Thymus (tissue), 11 donors: ENCODE results near the gene CMKLR1. TPM values are rescaled to one million over a fixed set of nuclear protein-coding genes. Genes with fewer than 3 reads are reported as not detected.

Experiments used
- DNase-seq, 9 donors: peaks; one replicate each; pipeline ENCODE4 v3.0.0-alpha.2; 2013; ENCODE audit warnings: low spot score in 9 of 9, low read depth in 6 of 9, missing footprints in 1 of 9
- H3K27ac ChIP-seq, 2 donors: one replicate each; pipeline ENCODE4 v1.5.1; 2013; ENCODE audit warnings: control low read depth in 1 of 2, low read depth in 1 of 2, low read length in 1 of 2, mild to moderate bottlenecking in 1 of 2, moderate library complexity in 1 of 2
- H3K27me3 ChIP-seq, 2 donors: one replicate each; pipeline ENCODE4 v1.5.1; 2013; ENCODE audit warnings: low read length in 1 of 2; ENCODE audit not compliant: control insufficient read depth in 2 of 2, insufficient read depth in 1 of 2
- H3K36me3 ChIP-seq, 2 donors: one replicate each; pipeline ENCODE4 v1.5.1; 2013; ENCODE audit warnings: low read length in 1 of 2, mild to moderate bottlenecking in 1 of 2, moderate library complexity in 1 of 2; ENCODE audit not compliant: control insufficient read depth in 2 of 2, insufficient read depth in 2 of 2
- H3K4me1 ChIP-seq, 2 donors: one replicate each; pipeline ENCODE4 v1.5.1; 2013; ENCODE audit warnings: low read length in 2 of 2; ENCODE audit not compliant: control insufficient read depth in 2 of 2, insufficient read depth in 2 of 2
- H3K4me3 ChIP-seq, 2 donors: one replicate each; pipeline ENCODE4 v1.5.1; 2013; ENCODE audit warnings: low read length in 2 of 2, control low read depth in 1 of 2, mild to moderate bottlenecking in 1 of 2
- H3K9me3 ChIP-seq, 2 donors: one replicate each; pipeline ENCODE4 v1.5.1; 2013; ENCODE audit warnings: low read length in 1 of 2, mild to moderate bottlenecking in 1 of 2; ENCODE audit not compliant: control insufficient read depth in 2 of 2, insufficient read depth in 1 of 2
- WGBS: extraction: QIAGEN DNeasy Blood & Tissue Kit; methylation state at CpG from one replicate; pipeline ENCODE4 v1.1.7; 2013; 5-methylcytosine and 5-hydroxymethylcytosine counted together
- polyA plus RNA-seq: library from polyadenylated mRNA; stranded (reverse); fragments of 200-250 nt; gene quantifications from one replicate; pipeline ENCODE4 v1.2.3, GENCODE V29; 2013
- total RNA-seq: library from RNA; stranded (reverse); fragments of 120-200 nt; gene quantifications from one replicate; pipeline ENCODE4 v1.2.4, GENCODE V29; 2013
- donor health status: healthy.

CMKLR1 gene
- total and polyA plus RNA-seq, 2 donors, result 4.4 to 4.5 TPM

DNA sequence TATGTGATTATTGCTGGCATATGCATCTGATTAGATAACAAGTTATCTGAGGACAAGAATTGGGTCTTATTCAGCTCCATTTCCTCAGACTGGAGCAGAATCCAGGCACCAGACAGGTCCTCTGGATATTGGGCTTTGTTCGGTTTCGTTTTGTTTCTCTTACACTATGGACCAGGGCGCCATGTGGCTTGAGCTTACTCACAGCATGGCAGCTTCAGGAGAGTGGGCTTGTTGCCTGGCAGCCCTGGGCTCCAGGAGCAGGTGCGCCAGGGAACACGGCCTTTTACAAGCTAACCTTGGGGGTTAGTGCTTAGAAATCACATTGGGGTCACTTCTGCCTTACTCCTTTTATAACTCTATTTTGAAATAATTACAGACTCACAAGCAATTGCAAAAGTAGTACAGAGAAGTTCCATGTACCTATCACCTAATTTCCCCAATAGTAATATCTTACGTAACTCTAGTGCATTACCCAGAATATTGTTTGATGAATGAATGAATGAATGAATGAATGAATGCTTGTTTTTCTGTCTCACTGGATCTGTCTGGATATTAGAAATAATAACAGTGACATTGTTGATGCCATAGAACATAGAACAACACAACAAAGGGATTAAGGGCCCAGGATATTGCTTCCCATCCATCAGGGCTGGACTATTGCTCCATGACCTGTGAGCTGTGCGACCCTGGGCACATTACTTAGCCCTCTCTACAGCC, 39.0 kb downstream of the CMKLR1 start:
- H3K4me1 ChIP-seq, result no peaks in the 10 kb centered on the region
- H3K9me3 ChIP-seq, result no peaks in the 10 kb centered on the region
- H3K27ac ChIP-seq, result no peak overlapping the region
- DNase-seq, result no peak
- H3K4me3 ChIP-seq, result no peak overlapping the region
- H3K27me3 ChIP-seq, result no peaks in the 10 kb centered on the region
- no peaks in the 10 kb centered on the region for H3K36me3 ChIP-seq
- WGBS, result 98% methylated on average over 7 of the region's 7 CpGs

DNA sequence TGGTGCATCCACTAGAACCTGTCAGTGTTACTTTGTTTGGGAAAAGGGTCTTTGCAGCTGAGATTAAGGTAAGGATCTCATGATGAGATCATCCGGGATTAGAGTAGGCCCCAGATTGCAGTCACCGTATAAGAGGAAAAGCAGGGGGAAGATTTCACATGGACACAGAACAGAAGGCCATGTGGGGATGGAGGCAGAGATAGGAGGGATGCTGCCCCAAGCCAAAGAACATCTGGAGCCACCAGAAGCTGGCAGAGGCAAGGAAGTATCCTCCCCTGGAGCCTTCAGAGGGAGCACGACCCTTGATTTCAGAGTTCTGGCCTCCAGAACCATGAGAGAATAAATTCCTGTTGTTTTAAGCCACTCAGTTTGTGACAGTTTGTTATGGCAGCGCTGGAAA, 39.6 kb downstream of the CMKLR1 start:
- H3K36me3 ChIP-seq, result no peaks in the 10 kb centered on the region
- H3K27ac ChIP-seq, result no peak overlapping the region
- no peak overlapping the region for H3K4me3 ChIP-seq
- no peak for DNase-seq
- 94% methylated on average over 4 of the region's 4 CpGs for WGBS
- H3K27me3 ChIP-seq, result no peaks in the 10 kb centered on the region
- no peaks in the 10 kb centered on the region for H3K9me3 ChIP-seq
- H3K4me1 ChIP-seq, result no peaks in the 10 kb centered on the region

DNA sequence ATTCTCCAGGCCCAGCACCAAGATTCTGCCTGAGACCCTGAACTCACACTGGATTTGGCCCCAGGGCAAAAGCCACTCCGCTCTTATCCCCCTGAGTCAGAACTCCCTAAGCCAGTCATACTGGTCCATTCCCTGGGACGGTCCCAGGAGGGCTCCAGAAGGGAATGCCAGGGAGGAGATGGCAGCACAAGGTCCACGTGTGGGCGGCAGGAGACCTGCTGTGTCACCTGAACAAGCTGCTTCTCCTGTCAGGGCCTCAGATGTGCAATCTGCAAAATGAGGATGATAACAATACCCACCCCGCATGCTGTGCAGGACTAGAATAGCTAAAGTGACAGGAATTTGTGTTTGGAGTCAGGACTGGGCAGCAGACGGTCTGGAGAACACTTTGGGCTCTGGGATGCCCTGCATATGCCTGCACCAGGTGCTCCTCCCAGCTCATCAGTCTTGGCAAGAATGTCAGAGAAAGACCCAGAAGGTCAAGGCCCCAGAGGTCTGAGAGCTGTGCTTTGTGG, 40.3 kb downstream of the CMKLR1 start:
- Histone ChIP-seq H3K4me3 (no peak overlapping the region), H3K36me3 (no peaks in the 10 kb centered on the region), H3K27ac (no peak overlapping the region), H3K9me3 (no peaks in the 10 kb centered on the region), H3K27me3 (no peaks in the 10 kb centered on the region), H3K4me1 (no peaks in the 10 kb centered on the region)
- DNase-seq, result no peak
- 94% methylated on average over 6 of the region's 6 CpGs for WGBS

GRCh38 chr12:108297895-108298760, 41.0 kb downstream of the CMKLR1 start:
- peak in 1 of 9 donors; percentile 20 for DNase-seq
- Histone ChIP-seq H3K27me3 (no peaks in the 10 kb centered on the region), H3K4me1 (no peaks in the 10 kb centered on the region), H3K9me3 (no peaks in the 10 kb centered on the region), H3K36me3 (no peaks in the 10 kb centered on the region), H3K4me3 (no peak overlapping the region), H3K27ac (no peak overlapping the region)
- 91% methylated on average over 6 of the region's 6 CpGs for WGBS

- H3K27me3 ChIP-seq, result no peaks in the 10 kb centered on the region
- H3K9me3 ChIP-seq, result no peaks in the 10 kb centered on the region
- H3K4me3 ChIP-seq, result no peak overlapping the region
- H3K4me1 ChIP-seq, result no peaks in the 10 kb centered on the region
- H3K27ac ChIP-seq, result no peak overlapping the region
- no peaks in the 10 kb centered on the region for H3K36me3 ChIP-seq
- WGBS, result 98% methylated on average over 2 of the region's 2 CpGs
- DNase-seq, result no peak
These were observed 41.7 kb downstream of the CMKLR1 start for GRCh38 chr12:108297424-108297823.

DNA sequence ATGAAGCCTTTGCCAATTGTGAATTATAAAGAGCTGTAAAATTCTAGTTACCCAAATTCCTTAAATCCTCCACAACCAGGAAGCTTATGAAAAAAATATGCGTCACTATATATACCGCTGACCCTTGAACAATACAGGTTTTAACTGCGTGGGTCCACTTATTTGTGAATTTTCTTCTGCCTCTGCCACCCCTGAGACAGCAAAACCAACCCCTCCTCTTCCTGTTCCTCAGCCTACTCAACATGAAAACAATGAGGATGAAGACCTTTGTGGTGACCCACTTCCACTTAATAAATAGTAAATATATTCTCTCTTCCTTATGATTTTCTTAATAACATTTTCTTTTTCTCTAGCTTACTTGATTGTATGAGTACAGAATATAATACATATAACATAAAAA, 42.2 kb downstream of the CMKLR1 start:
- Histone ChIP-seq H3K4me3 (no peak overlapping the region), H3K36me3 (no peaks in the 10 kb centered on the region), H3K9me3 (no peaks in the 10 kb centered on the region), H3K27ac (no peak overlapping the region), H3K27me3 (no peaks in the 10 kb centered on the region), H3K4me1 (no peaks in the 10 kb centered on the region)
- WGBS, result 55% methylated on average over 3 of the region's 3 CpGs
- no peak for DNase-seq

DNA sequence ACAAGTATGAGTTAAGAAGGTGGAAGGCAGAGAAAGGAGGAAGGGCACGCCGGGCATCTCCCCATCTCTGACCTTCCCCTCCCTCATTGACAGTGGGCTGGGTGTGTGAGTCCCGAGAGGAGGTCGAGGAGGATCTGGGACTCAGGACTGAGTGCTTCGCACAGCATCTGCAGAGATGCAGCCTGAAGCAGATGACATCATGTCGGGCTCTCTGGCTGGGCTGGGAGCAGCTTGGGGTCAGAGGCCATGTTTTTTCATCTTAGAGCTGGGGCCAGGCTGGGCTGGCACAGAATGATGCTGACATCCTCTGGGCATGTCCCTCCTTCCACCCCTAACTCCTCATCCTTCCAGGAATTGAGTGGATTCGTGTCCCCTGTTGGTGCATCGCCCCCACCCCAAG, 43.5 kb downstream of the CMKLR1 start:
- 92% methylated on average over 8 of the region's 8 CpGs for WGBS
- Histone ChIP-seq H3K27me3 (no peaks in the 10 kb centered on the region), H3K4me1 (no peaks in the 10 kb centered on the region), H3K36me3 (no peaks in the 10 kb centered on the region), H3K9me3 (no peaks in the 10 kb centered on the region), H3K4me3 (no peak overlapping the region), H3K27ac (no peak overlapping the region)
- no peak for DNase-seq

DNA sequence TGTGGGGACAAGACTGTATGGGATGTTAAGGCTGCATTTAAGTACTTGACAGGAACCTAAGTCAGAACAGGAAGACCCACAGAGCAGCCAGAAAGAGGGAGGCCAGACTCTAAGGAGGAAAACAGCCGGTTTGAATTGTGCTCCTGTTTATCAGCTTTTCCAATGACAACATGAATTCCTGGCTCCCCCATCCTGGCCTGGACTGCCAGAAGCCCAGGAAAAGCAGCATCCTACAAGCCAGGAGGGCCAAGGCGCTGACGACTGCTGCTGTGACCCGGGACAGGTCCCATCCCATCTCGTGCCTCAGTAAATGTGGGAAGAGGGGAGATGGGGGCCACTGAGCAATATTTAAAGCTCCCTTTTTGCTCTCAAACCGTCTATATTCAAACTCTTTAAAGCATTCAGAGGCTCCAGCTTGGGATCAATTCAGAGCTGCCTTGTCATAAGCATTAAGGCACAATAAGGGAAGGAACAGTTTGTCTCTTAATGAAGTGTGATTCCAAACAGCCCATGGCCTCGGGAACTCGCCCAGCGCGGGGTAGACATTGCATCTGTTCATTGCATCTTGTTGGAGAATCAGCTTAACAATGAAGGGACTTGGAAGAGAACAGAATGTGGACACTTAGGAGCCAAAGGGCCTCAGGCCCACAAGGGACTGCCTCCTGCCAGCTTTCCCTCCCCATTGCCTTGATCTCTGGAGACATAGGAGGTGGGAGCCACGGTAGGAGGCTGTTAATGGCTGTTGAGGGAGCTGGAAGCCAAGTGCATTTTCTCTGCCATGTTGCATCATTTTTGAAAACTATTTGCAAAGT, 49.6 kb downstream of the CMKLR1 start:
- no peak overlapping the region for H3K27ac ChIP-seq
- H3K4me3 ChIP-seq, result no peak overlapping the region
- H3K9me3 ChIP-seq, result no peaks in the 10 kb centered on the region
- no peaks in the 10 kb centered on the region for H3K4me1 ChIP-seq
- no peak for DNase-seq
- no peaks in the 10 kb centered on the region for H3K27me3 ChIP-seq
- 89% methylated on average over 11 of the region's 11 CpGs for WGBS
- no peaks in the 10 kb centered on the region for H3K36me3 ChIP-seq
